ENCODE measurements around the gene ZFP3.
A peak's percentile ranks its signal among the peaks of the same experiment; 100 is the strongest.

GRCh38 chr17:5078106-5079028 is at the start of gene ZFP3:
- TF ChIP-seq CTCF (IDR thresholded peaks at IDR 0.05) (no peak; the same call in 1 of the 2 replicates), EP300 (IDR thresholded peaks at IDR 0.05; ENCODE audit: borderline replicate concordance in 1 of 2, low read depth in 1 of 2, low read length in 1 of 2) (no peak), SIN3A (IDR thresholded peaks at IDR 0.05; ENCODE audit: borderline replicate concordance, low read depth, low read length) (no peak), GABPA (IDR thresholded peaks at IDR 0.05; ENCODE audit: low read depth) (peak; percentile 84), YY1 (IDR thresholded peaks at IDR 0.05; ENCODE audit: low read depth) (no peak), JUND (IDR thresholded peaks at IDR 0.05) (no peak)
